ENCODE data around the gene SQOR. TPM values are rescaled to one million over a fixed set of nuclear protein-coding genes. Genes with fewer than 3 reads are reported as not detected.

SQOR gene
- total and polyA plus RNA-seq, 3 donors from 2014 or later, result 8.1 to 18.2 (median 9.1) TPM

- Histone ChIP-seq H3K4me3 (no peak overlapping the region), H3K27me3 (no peaks in the 10 kb centered on the region), H3K9me3 (no peaks in the 10 kb centered on the region), H3K4me1 (no peaks in the 10 kb centered on the region), H3K27ac (no peak overlapping the region), H3K36me3 (ENCODE audit: low read depth, missing control alignments) (no peaks in the 10 kb centered on the region)
- intact Hi-C loops (cut with DNase I; ENCODE audit: low total_unique reads), result no loop called here
- TF ChIP-seq POLR2A (IDR thresholded peaks at IDR 0.05), result no peak
- TF ChIP-seq CTCF (IDR thresholded peaks at IDR 0.05), result no peak
- DNase-seq, result no peak
- WGBS, 2 donors, result 80 to 88% methylated on average over 5 of the region's 5 CpGs
Observed at GRCh38 chr15:45734260-45734711, 99.5 kb downstream of the SQOR start.

Small RNA genes lying within 50 kb of the gene (small RNA-seq; reads per million reads assigned to genes)
- 0 reads per million in 2 donors for gene RF00019

Other genes with a start within 250 kb of the SQOR start
- gene SLC30A4, start 112.3 kb upstream of the SQOR start, total RNA-seq, result 10 to 100 TPM; 28.1 to 32.6 TPM
- gene SLC30A4, start 112.3 kb upstream of the SQOR start, polyA plus RNA-seq (ENCODE audit: insufficient read depth, low read depth, low replicate concordance), result 18.8 TPM
- 10 to 100 TPM; 45.3 to 49.7 TPM for gene BLOC1S6, start 47.6 kb upstream of the SQOR start, total RNA-seq
- gene BLOC1S6, start 47.6 kb upstream of the SQOR start, polyA plus RNA-seq (ENCODE audit: insufficient read depth, low read depth, low replicate concordance), result 29.1 TPM

Measured in testis (tissue), 3 donors.